GM19452 (cell line): ENCODE results near the gene CERS5.

Experiments used
- ATAC-seq: cut with Tn5 transposase; IDR thresholded peaks from one replicate; pipeline ENCODE4 v1.9.1; 2021; ENCODE audit not compliant: unreplicated experiment

The CERS5 gene

DNA sequence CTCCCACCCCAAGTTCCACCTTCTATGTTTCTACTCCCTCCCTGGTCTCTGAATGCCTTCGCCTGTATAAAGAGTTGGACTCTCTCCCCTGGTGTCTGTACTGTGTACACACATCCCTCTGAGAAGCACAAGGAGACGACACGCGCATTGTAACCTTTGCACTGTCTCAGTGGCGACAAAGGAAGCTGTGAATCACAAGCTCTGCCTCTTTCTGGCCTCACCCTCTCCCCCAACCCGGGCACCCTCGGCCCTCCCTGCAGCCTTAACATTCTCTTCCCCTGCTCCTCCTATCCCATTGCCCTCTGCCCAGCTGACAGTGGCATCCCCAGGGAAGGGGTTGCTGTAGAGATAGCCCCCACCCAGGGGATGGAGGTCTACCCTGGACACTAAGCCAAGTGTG, 84.5 kb downstream of the CERS5 start:
- no peak for ATAC-seq

DNA sequence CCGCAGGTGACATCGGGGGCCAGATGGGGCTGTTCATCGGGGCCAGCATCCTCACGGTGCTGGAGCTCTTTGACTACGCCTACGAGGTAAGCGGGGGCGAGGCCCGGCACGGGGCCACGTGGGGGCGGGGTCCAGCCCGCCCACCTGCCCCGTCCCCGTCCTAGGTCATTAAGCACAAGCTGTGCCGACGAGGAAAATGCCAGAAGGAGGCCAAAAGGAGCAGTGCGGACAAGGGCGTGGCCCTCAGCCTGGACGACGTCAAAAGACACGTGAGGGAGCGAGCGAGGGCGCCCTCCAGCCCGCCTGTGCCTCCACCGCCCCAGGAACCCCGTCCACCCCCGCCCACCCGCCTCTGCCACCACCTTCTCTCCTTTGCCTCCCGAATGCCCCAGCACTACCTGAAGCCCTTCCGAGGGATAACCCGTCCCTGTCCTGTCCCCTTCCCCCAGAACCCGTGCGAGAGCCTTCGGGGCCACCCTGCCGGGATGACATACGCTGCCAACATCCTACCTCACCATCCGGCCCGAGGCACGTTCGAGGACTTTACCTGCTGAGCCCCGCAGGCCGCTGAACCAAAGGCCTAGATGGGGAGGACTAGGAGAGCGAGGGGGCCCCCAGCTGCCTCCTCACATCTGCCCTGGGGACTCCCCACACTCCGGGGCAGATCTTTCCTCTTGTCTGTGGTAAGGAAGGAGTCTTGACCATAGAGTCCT, 85.9 kb downstream of the CERS5 start:
- ATAC-seq, result no peak

DNA sequence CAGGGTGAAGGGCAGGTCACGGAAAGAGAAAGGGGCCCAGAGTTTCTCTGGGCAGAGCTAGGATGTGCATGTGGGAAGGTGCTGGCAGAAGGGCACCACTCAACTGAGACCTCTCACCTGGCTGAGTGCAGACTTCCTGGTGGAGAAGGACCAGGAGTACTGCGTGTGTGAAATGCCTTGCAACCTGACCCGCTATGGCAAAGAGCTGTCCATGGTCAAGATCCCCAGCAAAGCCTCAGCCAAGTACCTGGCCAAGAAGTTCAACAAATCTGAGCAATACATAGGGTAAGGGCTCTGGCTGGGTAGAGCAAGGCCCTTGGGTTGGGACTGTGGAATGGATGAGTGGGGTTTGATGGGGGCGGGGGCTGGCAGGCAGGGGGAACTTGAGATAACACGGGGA, 87.4 kb downstream of the CERS5 start:
- ATAC-seq, result no peak
